BLaER1 (cell line): ENCODE data around the gene DNASE2.
A peak's percentile ranks its signal among the peaks of the same experiment; 100 is the strongest.
"Not testable (repeated sequence)": the region's sequence is repeated elsewhere in the genome, so short reads cannot be mapped to it uniquely, and the experiment has no call there.

Experiments used
- H3K27ac ChIP-seq: shearing (Covaris generic); formaldehyde crosslinking; 2 replicates; pipeline ENCODE4 v1.8.1; 2022
- H3K27me3 ChIP-seq: shearing (Covaris generic); formaldehyde crosslinking; 2 replicates; pipeline ENCODE4 v1.8.1; 2022
- H3K36me3 ChIP-seq: shearing (Covaris generic); formaldehyde crosslinking; 2 replicates; pipeline ENCODE4 v1.8.1; 2022
- H3K4me1 ChIP-seq: shearing (Covaris generic); formaldehyde crosslinking; 2 replicates; pipeline ENCODE4 v1.8.1; 2022
- H3K4me2 ChIP-seq: shearing (Covaris generic); formaldehyde crosslinking; 2 replicates; pipeline ENCODE4 v1.8.1; 2022
- H3K4me3 ChIP-seq: shearing (Covaris generic); formaldehyde crosslinking; 2 replicates; pipeline ENCODE4 v1.8.1; 2022
- H3K9ac ChIP-seq: shearing (Covaris generic); formaldehyde crosslinking; 2 replicates; pipeline ENCODE4 v1.8.1; 2022
- H3K9me3 ChIP-seq: shearing (Covaris generic); formaldehyde crosslinking; 2 replicates; pipeline ENCODE4 v1.8.1; 2022
- H4K20me1 ChIP-seq: shearing (Covaris generic); formaldehyde crosslinking; 2 replicates; pipeline ENCODE4 v1.8.1; 2022
- Cebpa-rat ChIP-seq: shearing (Covaris generic); IDR thresholded peaks from 2 replicates; pipeline ENCODE4 v1.8.1; 2022

Gene DNASE2

GRCh38 chr19:12881172-12881808, at the start of gene DNASE2:
Gene DNASE2 (minus strand): TSS chr19:12881449. CDS start chr19:12881375, 74 bp downstream.
- Histone ChIP-seq H3K9ac (peak within 1 kb of the TSS; percentile 84), H3K4me1 (peaks cover 17% of the 10 kb centered on the region), H3K27me3 (peaks cover 27% of the 10 kb centered on the region), H4K20me1 (no peaks in the 10 kb centered on the region), H3K4me2 (peak within 1 kb of the TSS; percentile 87), H3K4me3 (peak within 1 kb of the TSS; percentile 86), H3K27ac (peak within 1 kb of the TSS; percentile 83), H3K36me3 (peaks cover 25% of the 10 kb centered on the region), H3K9me3 (peaks cover 22% of the 10 kb centered on the region)
- no peak for TF ChIP-seq Cebpa-rat

DNA sequence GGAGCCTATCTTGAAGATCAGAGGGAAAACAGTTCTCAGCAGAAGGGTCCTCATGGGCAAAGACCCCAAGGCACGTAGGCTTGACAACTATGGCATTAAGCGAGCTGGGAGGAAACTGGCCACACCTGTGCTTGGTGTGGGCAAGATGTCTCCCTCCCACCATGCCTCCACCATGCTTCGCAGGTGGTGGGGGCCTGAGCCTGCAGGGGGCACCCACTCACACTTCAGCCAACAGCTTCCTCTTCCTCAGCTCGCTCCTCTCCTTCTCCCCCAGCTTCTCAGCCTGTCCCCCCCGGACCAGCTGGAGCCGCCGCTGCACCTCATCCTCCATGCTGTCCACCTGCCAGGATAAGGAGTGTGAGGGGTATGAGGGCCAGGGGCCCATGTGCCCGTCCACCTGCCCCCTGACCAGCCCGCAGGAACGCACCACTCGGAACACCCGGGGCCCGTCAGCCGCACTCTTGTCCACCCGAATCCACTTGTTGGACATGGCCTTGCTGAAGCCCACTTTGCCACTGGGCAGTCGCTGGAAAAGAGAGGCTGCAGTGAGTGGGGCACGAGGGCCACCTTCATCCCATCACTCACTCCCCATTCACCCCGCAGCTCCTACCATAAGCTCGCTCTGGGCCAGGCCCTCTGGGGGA, 48.9 kb upstream of the DNASE2 start:
- Histone ChIP-seq H3K9ac (no peak overlapping the region), H3K36me3 (peaks cover 69% of the 10 kb centered on the region)

GRCh38 chr19:12924621-12925310, 43.5 kb upstream of the DNASE2 start:
- Histone ChIP-seq H3K4me3 (no peak overlapping the region), H3K9me3 (no peaks in the 10 kb centered on the region), H3K4me1 (0 out of 2 replicates have a peak, but pooled peaks cover under 1% of the 10 kb centered on the region), H3K27ac (no peak overlapping the region), H3K27me3 (no peaks in the 10 kb centered on the region), H3K36me3 (peaks cover 88% of the 10 kb centered on the region), H4K20me1 (peaks cover 12% of the 10 kb centered on the region; the same call in 1 of the 2 replicates), H3K4me2 (no peak overlapping the region), H3K9ac (no peak overlapping the region)
- no peak for TF ChIP-seq Cebpa-rat

More for the DNA sequence above, 48.9 kb upstream of the DNASE2 start:
- peaks cover 39% of the 10 kb centered on the region for H4K20me1 ChIP-seq
- no peaks in the 10 kb centered on the region for H3K9me3 ChIP-seq
- no peak overlapping the region for H3K27ac ChIP-seq
- H3K4me2 ChIP-seq = no peak overlapping the region
- no peaks in the 10 kb centered on the region for H3K27me3 ChIP-seq
- TF ChIP-seq Cebpa-rat = no peak
- H3K4me1 ChIP-seq = peaks cover 23% of the 10 kb centered on the region
- no peak overlapping the region for H3K4me3 ChIP-seq

GRCh38 chr19:12922959-12923358, 41.7 kb upstream of the DNASE2 start:
- no peak overlapping the region for H3K4me3 ChIP-seq
- H3K27ac ChIP-seq = no peak overlapping the region
- H3K4me2 ChIP-seq = no peak overlapping the region
- TF ChIP-seq Cebpa-rat = no peak
- H3K9ac ChIP-seq = no peak overlapping the region
- no peaks in the 10 kb centered on the region for H3K9me3 ChIP-seq
- peaks cover 70% of the 10 kb centered on the region for H3K36me3 ChIP-seq
- H4K20me1 ChIP-seq = 0 out of 2 replicates have a peak, but pooled peaks cover 8% of the 10 kb centered on the region
- H3K27me3 ChIP-seq = no peaks in the 10 kb centered on the region
- peaks cover 15% of the 10 kb centered on the region; the same call in 1 of the 2 replicates for H3K4me1 ChIP-seq

GRCh38 chr19:12921047-12921446, 39.8 kb upstream of the DNASE2 start:
- H3K9me3 ChIP-seq = no peaks in the 10 kb centered on the region
- 0 out of 2 replicates have a peak, but pooled peaks cover 8% of the 10 kb centered on the region for H4K20me1 ChIP-seq
- no peaks in the 10 kb centered on the region for H3K27me3 ChIP-seq
- H3K27ac ChIP-seq = no peak overlapping the region
- H3K4me1 ChIP-seq = peaks cover 15% of the 10 kb centered on the region; the same call in 1 of the 2 replicates
- no peak overlapping the region for H3K4me2 ChIP-seq
- TF ChIP-seq Cebpa-rat = no peak
- no peak overlapping the region for H3K9ac ChIP-seq
- no peak overlapping the region for H3K4me3 ChIP-seq
- H3K36me3 ChIP-seq = peaks cover 50% of the 10 kb centered on the region

- Histone ChIP-seq H3K9me3 (no peaks in the 10 kb centered on the region), H3K36me3 (peaks cover 22% of the 10 kb centered on the region), H3K4me3 (no peak overlapping the region), H3K9ac (no peak overlapping the region), H3K4me2 (peak overlapping the region; percentile 79), H4K20me1 (no peaks in the 10 kb centered on the region), H3K27me3 (no peaks in the 10 kb centered on the region), H3K4me1 (peaks cover 31% of the 10 kb centered on the region), H3K27ac (no peak overlapping the region)
- TF ChIP-seq Cebpa-rat = no peak
These were observed 37.0 kb upstream of the DNASE2 start for GRCh38 chr19:12918253-12918652.

DNA sequence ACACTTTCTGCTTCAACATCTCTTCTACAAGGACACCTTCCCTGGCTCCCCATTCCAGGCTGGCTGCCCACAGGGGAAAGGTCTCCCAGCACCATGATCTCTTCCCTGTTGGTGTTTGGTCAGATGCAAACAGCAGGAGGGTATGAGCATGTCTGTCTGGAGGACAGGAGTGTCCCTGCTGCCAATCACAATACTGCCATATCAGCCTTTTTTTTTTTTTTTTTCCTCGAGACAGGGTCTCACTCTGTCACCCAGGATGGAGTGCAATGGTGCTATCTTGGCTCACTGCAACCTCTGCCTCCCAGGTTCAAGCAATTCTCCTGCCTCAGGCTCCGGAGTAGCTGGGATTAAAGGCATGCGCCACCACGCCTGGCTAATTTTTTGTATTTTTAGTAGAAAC, 34.6 kb upstream of the DNASE2 start:
- not testable (repeated sequence) for H3K27me3 ChIP-seq, H3K36me3 ChIP-seq, H3K27ac ChIP-seq, H4K20me1 ChIP-seq, H3K4me2 ChIP-seq, H3K4me3 ChIP-seq, H3K9me3 ChIP-seq, H3K9ac ChIP-seq
- peaks cover 36% of the 10 kb centered on the region for H3K4me1 ChIP-seq

DNA sequence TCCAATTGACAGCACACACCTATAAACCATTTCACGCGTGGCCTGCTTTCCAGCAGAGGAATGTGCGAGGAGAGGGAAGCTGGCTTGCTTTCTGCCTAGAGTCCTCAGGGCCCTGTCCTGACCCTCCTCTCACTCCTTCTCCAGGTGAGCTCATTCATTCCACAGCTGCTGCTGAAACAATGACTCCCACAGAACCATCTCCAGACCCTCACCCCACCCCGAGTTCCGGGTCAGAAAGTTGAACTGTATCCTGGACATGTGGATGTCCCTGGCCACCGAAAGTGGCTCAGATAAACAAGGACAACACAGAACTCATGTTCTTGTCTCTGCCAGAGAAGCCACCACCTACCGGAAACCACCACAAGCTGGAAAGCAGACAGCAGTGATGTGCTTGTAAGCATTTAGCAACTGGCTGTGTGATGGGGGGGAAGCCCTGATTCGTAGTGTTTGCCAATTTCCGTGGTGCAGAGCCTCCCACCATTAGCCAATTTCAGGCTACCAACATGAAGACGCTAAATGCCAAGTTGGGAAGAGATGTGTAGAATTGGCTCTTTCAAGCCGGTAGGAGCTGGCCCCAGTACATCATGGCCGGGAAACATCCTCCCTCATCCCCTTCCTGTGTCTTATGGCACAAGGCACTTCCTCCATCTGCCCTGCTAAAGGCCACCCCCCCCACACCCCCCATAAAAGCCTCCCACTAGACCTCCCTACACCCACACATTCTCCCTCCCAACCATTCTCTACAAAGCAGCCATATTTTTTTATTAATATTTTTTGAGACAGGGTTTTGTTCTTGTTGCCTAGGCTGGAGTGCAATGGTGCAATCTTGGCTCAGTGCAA, 32.8 kb upstream of the DNASE2 start:
- H3K27ac ChIP-seq = peak overlapping the region; percentile 77
- no peak overlapping the region for H3K4me3 ChIP-seq
- TF ChIP-seq Cebpa-rat = no peak
- no peaks in the 10 kb centered on the region for H4K20me1 ChIP-seq
- H3K4me2 ChIP-seq = peak overlapping the region; percentile 70
- H3K36me3 ChIP-seq = no peaks in the 10 kb centered on the region
- peak overlapping the region; percentile 61 for H3K9ac ChIP-seq
- no peaks in the 10 kb centered on the region for H3K9me3 ChIP-seq
- no peaks in the 10 kb centered on the region for H3K27me3 ChIP-seq
- H3K4me1 ChIP-seq = peaks cover 31% of the 10 kb centered on the region

DNA sequence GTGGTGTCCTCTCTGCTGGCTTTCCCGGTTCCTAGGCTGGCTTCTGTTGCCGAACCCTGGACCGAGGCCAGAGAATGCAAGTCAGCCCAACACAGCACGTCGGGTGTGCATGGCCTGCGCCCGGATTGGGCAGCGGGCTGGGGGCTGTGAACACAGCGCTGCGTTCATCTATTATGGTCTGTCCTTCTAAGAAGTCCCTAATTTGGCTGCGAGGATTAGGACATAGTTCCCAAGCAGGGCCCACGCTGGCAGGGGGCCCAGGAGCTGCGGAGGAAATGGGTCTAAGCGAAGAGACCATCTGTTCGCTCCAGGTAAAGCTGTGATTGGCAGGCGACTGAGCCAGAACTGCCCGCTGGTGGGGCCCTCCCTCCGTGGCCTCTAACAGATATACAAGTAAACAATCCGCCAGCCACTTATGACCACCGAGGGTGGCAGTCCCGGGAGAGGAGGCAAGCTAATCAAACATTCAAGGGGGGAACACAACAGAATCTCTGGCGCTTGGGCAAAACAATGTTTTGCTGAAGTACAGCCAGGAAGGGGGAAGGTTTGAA, 31.8 kb upstream of the DNASE2 start:
- Histone ChIP-seq H3K27ac (peak overlapping the region; percentile 77; the same call in 1 of the 2 replicates), H3K9ac (no peak overlapping the region; the same call in 1 of the 2 replicates), H3K4me2 (peak overlapping the region; percentile 70), H4K20me1 (no peaks in the 10 kb centered on the region), H3K36me3 (no peaks in the 10 kb centered on the region), H3K4me3 (no peak overlapping the region), H3K9me3 (no peaks in the 10 kb centered on the region), H3K27me3 (no peaks in the 10 kb centered on the region), H3K4me1 (peaks cover 21% of the 10 kb centered on the region)
- TF ChIP-seq Cebpa-rat = no peak
